ENCODE measurements around the gene MLNR.

The MLNR gene

DNA sequence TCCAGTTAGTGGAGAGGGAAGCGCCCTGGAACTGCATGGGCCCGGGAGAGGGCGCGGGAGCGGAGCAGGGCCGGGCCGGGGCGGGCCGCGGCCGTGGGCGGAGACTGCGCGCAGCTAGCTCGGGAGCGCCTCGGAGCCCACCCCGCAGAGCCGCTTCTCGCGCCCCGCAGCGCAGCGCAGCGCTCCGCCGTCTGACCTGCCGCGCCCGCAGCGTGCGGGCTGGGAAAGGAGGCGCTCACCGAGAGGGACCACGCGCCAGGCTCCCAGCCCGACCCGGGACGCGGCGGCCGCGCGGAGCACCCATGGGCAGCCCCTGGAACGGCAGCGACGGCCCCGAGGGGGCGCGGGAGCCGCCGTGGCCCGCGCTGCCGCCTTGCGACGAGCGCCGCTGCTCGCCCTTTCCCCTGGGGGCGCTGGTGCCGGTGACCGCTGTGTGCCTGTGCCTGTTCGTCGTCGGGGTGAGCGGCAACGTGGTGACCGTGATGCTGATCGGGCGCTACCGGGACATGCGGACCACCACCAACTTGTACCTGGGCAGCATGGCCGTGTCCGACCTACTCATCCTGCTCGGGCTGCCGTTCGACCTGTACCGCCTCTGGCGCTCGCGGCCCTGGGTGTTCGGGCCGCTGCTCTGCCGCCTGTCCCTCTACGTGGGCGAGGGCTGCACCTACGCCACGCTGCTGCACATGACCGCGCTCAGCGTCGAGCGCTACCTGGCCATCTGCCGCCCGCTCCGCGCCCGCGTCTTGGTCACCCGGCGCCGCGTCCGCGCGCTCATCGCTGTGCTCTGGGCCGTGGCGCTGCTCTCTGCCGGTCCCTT lies at the start of gene MLNR:
TSS of gene MLNR (plus strand) at position 303 of the 820 bp plus-strand sequence. CDS start at position 303, 0 bp downstream.
- peak within 1 kb of the TSS; percentile 66 for H3K27ac Mint-ChIP-seq
- H3K9me3 Mint-ChIP-seq, result peaks cover 0 to 3% of the 10 kb centered on the region in 2 donors
- DNase-seq, result no peak
- ATAC-seq (replicated peaks), result peak; percentile 59 to 61
- peaks cover 43 to 49% of the 10 kb centered on the region in 2 donors for H3K27me3 Mint-ChIP-seq
- H3K36me3 Mint-ChIP-seq, result peaks cover 4 to 7% of the 10 kb centered on the region in 2 donors
- peaks cover 7 to 23% of the 10 kb centered on the region in 2 donors for H3K4me1 Mint-ChIP-seq
- H3K4me3 Mint-ChIP-seq, result peak within 1 kb of the TSS; percentile 72 to 76

DNA sequence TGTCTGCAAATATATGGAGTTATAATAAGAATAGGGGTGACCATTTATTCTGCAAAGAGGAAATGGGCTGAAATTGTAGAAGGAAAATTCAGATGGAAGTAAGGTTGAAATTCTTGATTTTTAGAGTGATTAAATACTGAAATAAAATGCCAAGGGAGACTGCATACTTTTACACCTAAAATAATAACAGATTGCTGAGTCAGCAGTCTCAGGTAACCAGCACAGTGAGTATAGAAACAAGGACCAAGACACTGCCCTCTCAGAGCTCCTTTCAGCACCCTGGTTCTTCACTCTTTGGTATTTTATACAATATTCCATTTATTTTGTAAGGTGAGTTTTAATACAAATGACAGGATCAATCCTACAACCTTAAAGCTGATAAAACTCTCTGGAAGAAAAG lies 48.8 kb upstream of the MLNR start:
- Mint-ChIP-seq H3K27ac (no peak overlapping the region), H3K9me3 (no peaks in the 10 kb centered on the region), H3K4me1 (no peaks in the 10 kb centered on the region), H3K36me3 (peaks cover 17 to 22% of the 10 kb centered on the region in 2 donors), H3K27me3 (no peaks in the 10 kb centered on the region), H3K4me3 (no peak overlapping the region)
- DNase-seq (no peak), ATAC-seq (replicated peaks) (no peak)

DNA sequence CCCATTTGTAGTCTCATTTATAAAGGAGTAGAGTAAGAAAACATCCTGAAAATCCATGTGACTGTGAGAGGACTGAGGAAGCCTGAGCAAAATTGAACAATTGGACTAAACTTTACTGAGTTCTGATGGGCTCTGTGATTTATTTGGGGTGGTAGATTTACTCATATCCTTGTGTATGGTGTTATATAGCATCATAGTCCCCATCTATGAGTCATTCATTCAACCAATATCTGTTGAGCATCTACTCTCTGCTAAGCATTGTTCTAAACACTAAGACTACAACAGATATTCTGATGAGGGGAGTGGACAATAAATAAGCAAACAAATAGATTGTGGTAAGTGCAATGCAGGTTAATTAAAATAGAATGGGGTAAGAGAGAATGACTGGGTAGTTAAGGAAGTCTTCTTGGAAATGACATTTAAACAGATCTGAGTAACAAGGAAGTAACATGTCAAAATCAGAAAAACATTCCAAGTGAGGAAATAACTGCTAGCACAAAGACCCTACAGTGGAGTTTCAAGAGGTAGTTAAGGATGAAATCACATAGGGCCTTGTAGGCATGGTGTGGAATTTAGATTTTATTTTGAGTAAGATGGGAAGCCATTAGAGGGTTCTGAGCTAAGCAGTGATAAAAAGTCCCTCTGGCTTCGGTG lies 36.3 kb upstream of the MLNR start:
- Mint-ChIP-seq H3K4me3 (no peak overlapping the region), H3K27me3 (no peaks in the 10 kb centered on the region), H3K4me1 (peaks cover 0 to 7% of the 10 kb centered on the region in 2 donors), H3K9me3 (no peaks in the 10 kb centered on the region), H3K36me3 (peaks cover 21 to 34% of the 10 kb centered on the region in 2 donors), H3K27ac (no peak overlapping the region)
- DNase-seq, result no peak
- ATAC-seq (replicated peaks), result no peak

- Mint-ChIP-seq H3K36me3 (peaks cover 19 to 31% of the 10 kb centered on the region in 2 donors), H3K4me1 (peaks cover 0 to 7% of the 10 kb centered on the region in 2 donors), H3K27ac (peak overlapping the region; percentile 3), H3K9me3 (no peaks in the 10 kb centered on the region), H3K27me3 (no peaks in the 10 kb centered on the region), H3K4me3 (no peak overlapping the region)
- DNase-seq, result no peak
- ATAC-seq (replicated peaks), result no peak
These were observed 35.5 kb upstream of the MLNR start for GRCh38 chr13:49184621-49185020.

- ATAC-seq (replicated peaks) (peak; percentile 97 to 98), DNase-seq (peak; percentile 59)
- Mint-ChIP-seq H3K9me3 (no peaks in the 10 kb centered on the region), H3K27me3 (no peaks in the 10 kb centered on the region), H3K36me3 (peaks cover 18 to 29% of the 10 kb centered on the region in 2 donors), H3K27ac (peak overlapping the region; percentile 77), H3K4me1 (peaks cover 0 to 7% of the 10 kb centered on the region in 2 donors), H3K4me3 (peak overlapping the region; percentile 12 to 18)
These were observed 34.9 kb upstream of the MLNR start for GRCh38 chr13:49185264-49185663.

GRCh38 chr13:49190901-49191300 lies 29.2 kb upstream of the MLNR start:
- Mint-ChIP-seq H3K9me3 (no peaks in the 10 kb centered on the region), H3K4me3 (no peak overlapping the region), H3K36me3 (peaks cover 19 to 29% of the 10 kb centered on the region in 2 donors), H3K4me1 (no peaks in the 10 kb centered on the region), H3K27ac (no peak overlapping the region), H3K27me3 (no peaks in the 10 kb centered on the region)
- DNase-seq, result no peak
- ATAC-seq (replicated peaks), result no peak

- ATAC-seq (replicated peaks) (no peak), DNase-seq (no peak)
- H3K27ac Mint-ChIP-seq, result no peak overlapping the region
- no peak overlapping the region for H3K4me3 Mint-ChIP-seq
- H3K9me3 Mint-ChIP-seq, result no peaks in the 10 kb centered on the region
- peaks cover 22 to 37% of the 10 kb centered on the region in 2 donors for H3K36me3 Mint-ChIP-seq
- no peaks in the 10 kb centered on the region for H3K27me3 Mint-ChIP-seq
- no peaks in the 10 kb centered on the region for H3K4me1 Mint-ChIP-seq
These were observed 13.5 kb upstream of the MLNR start for GRCh38 chr13:49206641-49207040.

- Mint-ChIP-seq H3K27ac (no peak overlapping the region), H3K9me3 (no peaks in the 10 kb centered on the region), H3K27me3 (no peaks in the 10 kb centered on the region), H3K4me1 (peaks cover 0 to 2% of the 10 kb centered on the region in 2 donors), H3K4me3 (no peak overlapping the region), H3K36me3 (peaks cover 28 to 42% of the 10 kb centered on the region in 2 donors)
- ATAC-seq (replicated peaks) (no peak), DNase-seq (no peak)
These were observed 11.5 kb upstream of the MLNR start for GRCh38 chr13:49208619-49209018.

GRCh38 chr13:49210114-49210513 lies 10.0 kb upstream of the MLNR start:
- H3K4me3 Mint-ChIP-seq, result no peak overlapping the region
- H3K27me3 Mint-ChIP-seq, result no peaks in the 10 kb centered on the region
- no peak overlapping the region for H3K27ac Mint-ChIP-seq
- DNase-seq (no peak), ATAC-seq (replicated peaks) (no peak)
- peaks cover 11 to 16% of the 10 kb centered on the region in 2 donors for H3K4me1 Mint-ChIP-seq
- no peaks in the 10 kb centered on the region for H3K9me3 Mint-ChIP-seq
- H3K36me3 Mint-ChIP-seq, result peaks cover 23 to 35% of the 10 kb centered on the region in 2 donors

DNA sequence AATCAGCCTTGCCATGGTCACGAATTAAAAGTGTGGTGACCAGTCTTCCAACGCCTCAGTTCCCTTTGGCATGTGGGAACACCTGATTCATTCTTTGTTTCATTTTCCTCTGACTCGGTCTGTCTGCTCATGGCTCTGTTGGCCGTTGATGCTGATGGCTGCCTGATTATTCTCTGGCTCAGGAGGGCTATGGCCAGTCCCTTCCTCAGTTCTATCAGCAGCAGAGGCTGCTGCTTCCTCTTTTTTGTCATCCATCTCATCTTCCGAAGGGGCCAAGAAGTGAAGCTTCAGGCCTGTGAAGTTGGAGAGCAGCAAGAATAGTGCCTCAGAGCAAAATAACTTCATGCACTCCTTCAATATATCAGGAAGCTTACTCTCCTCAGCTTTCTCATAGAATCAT lies 9.5 kb upstream of the MLNR start:
- DNase-seq (no peak), ATAC-seq (replicated peaks) (no peak)
- Mint-ChIP-seq H3K4me3 (no peak overlapping the region), H3K27ac (no peak overlapping the region), H3K4me1 (peaks cover 12 to 19% of the 10 kb centered on the region in 2 donors), H3K9me3 (no peaks in the 10 kb centered on the region), H3K36me3 (peaks cover 23 to 32% of the 10 kb centered on the region in 2 donors), H3K27me3 (no peaks in the 10 kb centered on the region)

GRCh38 chr13:49213539-49213938 lies 6.6 kb upstream of the MLNR start:
- peaks cover 0 to 3% of the 10 kb centered on the region in 2 donors for H3K9me3 Mint-ChIP-seq
- H3K36me3 Mint-ChIP-seq, result peaks cover 20 to 28% of the 10 kb centered on the region in 2 donors
- H3K27ac Mint-ChIP-seq, result no peak overlapping the region
- no peak overlapping the region for H3K4me3 Mint-ChIP-seq
- ATAC-seq (replicated peaks) (no peak), DNase-seq (no peak)
- H3K27me3 Mint-ChIP-seq, result peaks cover 12 to 19% of the 10 kb centered on the region in 2 donors
- peaks cover 17 to 29% of the 10 kb centered on the region in 2 donors for H3K4me1 Mint-ChIP-seq

DNA sequence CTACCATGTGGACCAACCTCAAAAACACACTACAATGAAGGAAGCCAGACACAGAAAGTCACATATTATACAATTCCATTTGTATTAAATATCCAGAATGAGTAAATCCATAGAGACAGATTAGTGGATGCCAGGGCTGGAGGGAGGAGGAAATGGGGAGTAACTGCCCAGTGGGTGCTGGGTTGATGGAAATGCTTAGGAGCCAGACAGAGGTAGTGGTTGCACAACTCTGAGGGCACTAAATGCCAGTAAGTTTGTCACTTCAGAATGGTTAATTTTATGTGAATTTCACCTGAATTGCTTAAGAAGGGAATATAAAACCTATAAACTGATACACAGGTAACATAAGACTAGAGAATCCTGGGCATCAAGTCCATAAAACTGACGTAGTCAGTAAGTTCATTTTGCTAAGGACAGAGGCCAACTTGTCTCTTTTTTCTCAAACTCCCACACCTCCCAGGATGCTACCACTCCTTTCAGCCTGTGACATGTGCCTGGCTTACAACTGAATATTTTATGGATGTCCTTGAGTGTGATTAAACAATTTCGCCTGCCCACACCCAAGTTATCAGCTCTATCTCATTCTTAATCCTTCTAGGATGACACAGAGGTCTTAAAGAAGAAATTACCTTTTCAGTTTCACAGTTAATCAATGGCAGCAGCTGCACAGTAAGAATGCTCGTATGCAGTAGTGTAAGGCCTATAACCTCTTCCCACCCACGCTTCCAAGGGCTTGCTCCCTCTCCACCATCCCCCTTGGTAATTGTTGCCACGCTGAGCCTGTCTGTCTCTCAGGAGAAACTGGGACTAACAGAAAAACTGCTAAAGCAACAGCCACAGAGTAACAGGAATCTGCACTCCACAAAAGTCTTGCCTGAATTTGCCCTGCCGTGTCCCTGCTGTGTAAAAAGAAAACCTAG lies 5.9 kb upstream of the MLNR start:
- no peak for DNase-seq
- no peak overlapping the region for H3K4me3 Mint-ChIP-seq
- no peak overlapping the region for H3K27ac Mint-ChIP-seq
- peaks cover 0 to 3% of the 10 kb centered on the region in 2 donors for H3K9me3 Mint-ChIP-seq
- peaks cover 20 to 28% of the 10 kb centered on the region in 2 donors for H3K36me3 Mint-ChIP-seq
- H3K27me3 Mint-ChIP-seq, result peaks cover 20 to 26% of the 10 kb centered on the region in 2 donors
- ATAC-seq (replicated peaks), result peak in 1 of 2 donors; percentile 22
- H3K4me1 Mint-ChIP-seq, result peaks cover 17 to 31% of the 10 kb centered on the region in 2 donors

- Mint-ChIP-seq H3K4me1 (peaks cover 17 to 35% of the 10 kb centered on the region in 2 donors), H3K4me3 (no peak overlapping the region), H3K9me3 (peaks cover 0 to 3% of the 10 kb centered on the region in 2 donors), H3K27ac (no peak overlapping the region), H3K27me3 (peaks cover 25 to 31% of the 10 kb centered on the region in 2 donors), H3K36me3 (peaks cover 17 to 24% of the 10 kb centered on the region in 2 donors)
- ATAC-seq (replicated peaks) (peak; percentile 81 to 85), DNase-seq (no peak)
These were observed 5.2 kb upstream of the MLNR start for GRCh38 chr13:49214917-49215376.

DNA sequence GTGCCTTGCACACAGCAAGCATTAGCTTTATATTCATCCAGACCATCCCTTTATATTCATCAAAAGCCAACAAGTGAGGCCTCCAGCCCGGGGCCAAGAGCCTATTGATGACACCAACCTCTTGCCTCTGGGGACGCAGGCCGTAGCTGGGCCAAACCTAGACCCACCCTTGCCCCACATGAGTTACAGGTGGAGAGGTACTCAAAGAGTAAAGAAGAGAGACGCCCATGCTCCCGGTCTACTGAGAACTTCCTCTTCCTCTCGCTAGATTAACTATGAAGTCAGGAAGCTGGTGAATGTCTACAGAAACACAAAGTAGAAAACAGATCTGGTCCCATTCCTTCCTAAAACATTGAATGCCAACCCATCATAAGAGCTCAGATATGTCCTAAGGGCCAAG lies 3.8 kb upstream of the MLNR start:
- no peak overlapping the region for H3K4me3 Mint-ChIP-seq
- H3K27ac Mint-ChIP-seq, result no peak overlapping the region
- H3K36me3 Mint-ChIP-seq, result peaks cover 13 to 17% of the 10 kb centered on the region in 2 donors
- ATAC-seq (replicated peaks) (no peak), DNase-seq (no peak)
- H3K9me3 Mint-ChIP-seq, result peaks cover 0 to 3% of the 10 kb centered on the region in 2 donors
- peaks cover 28 to 35% of the 10 kb centered on the region in 2 donors for H3K27me3 Mint-ChIP-seq
- peaks cover 19 to 39% of the 10 kb centered on the region in 2 donors for H3K4me1 Mint-ChIP-seq

Measured in stimulated activated naive B cell treated with anti-CD40 and anti-IgM and Interleukin-4, amounts not matched to agents 10 μg/mL and 1 μg/mL and 100 μg/mL, for 72 hours (primary cell).